Endometrial microvascular endothelial cells (primary cell): ENCODE measurements around the gene TYK2. TPM values are rescaled to one million over a fixed set of nuclear protein-coding genes. Genes with fewer than 3 reads are reported as not detected.
"Not testable (repeated sequence)": the region's sequence is repeated elsewhere in the genome, so short reads cannot be mapped to it uniquely, and the experiment has no call there.

ENCODE experiments used
- in situ Hi-C: cut with HindIII; loops from 2 replicates; pipeline ENCODE4 v1.10.0; 2017; ENCODE audit warnings: low sequenced_read_pairs, low pct_unique_long_range_greater_than_20kb; ENCODE audit errors: inconsistent ontology term
- total RNA-seq: library from RNA; depleted of rRNA; stranded (reverse); fragments of >200 nt; gene quantifications from one replicate; pipeline ENCODE4 v1.2.3, GENCODE V29; 2015; ENCODE audit errors: inconsistent ontology term

Gene TYK2
- total RNA-seq, 1 donor from 2014 or later = 169 TPM

DNA sequence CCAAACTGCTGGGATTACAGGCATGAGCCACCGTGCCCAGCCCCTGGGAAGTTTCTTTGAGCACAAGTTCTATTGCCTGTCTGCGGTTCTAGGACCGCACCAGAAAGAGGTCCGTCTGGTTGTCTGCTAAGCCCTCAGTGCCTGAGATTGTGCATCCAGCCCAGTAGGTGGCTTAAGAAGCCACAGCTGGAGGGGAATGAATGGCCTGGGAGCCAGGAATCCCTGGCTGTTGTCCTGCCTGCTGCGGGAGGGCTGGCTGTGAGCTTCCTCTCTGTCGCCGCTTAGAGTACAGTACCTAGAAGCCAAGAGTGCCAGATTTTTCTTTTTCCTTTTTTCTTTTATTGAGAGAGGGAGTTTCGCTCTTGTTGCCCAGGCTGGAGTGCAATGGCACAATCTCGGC lies 4.2 kb upstream of the TYK2 start:
- in situ Hi-C loops = no loop called here

DNA sequence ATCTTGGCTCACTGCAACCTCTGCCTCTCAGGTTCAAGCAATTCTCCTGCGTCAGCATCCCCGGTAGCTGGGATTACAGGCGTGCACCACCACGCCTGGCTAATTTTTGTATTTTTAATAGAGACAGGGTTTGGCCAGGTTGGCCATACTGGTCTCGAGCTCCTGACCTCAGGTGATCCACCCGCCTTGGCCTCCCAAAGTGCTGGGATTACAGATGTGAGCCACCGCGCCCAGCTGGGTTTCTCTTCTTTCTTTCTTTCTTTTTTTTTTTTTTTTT lies 2.8 kb upstream of the TYK2 start:
- in situ Hi-C loops = not testable (repeated sequence)

DNA sequence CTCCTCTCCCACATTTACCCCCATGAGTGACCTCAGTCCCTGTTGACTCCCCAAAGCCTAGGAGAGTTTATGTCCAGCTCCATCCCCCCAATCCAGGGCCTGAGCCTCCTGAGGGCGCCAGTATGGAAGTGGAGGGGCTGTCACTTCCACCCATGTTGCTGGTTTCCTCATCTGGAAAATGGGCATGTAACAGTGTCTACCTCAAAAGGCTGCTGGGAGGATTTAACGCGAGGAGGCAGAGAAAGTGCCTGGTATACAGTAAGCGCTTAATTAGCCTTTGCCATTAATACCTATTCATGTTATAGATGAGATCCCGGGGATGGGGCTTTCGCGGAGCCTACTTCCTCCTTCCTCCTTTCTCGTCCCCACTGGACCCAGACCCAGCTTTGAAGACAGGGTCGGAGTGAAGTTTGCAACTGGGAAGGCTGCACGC lies 476 bp downstream of the TYK2 start:
- in situ Hi-C loops = no loop called here

DNA sequence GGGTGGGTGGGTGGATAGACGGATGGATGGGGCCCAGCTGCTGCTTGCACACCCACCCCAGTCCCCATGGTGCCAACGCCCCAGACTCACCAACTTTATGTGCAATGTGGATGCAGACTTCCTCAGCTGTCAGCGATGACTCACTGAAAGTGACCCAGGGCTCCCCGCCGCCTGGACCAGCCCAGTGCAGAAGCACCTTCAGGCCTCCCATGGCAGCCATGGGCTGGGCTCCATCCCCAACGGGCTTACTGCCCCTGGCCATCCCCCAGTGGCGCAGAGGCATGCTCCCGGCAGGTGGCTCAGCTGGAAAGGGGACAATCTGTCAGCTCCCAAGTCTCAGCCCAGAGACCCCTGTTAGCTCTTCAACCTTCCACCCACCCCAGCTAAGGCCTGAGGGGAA lies 2.2 kb downstream of the TYK2 start:
- in situ Hi-C loops = no loop called here

DNA sequence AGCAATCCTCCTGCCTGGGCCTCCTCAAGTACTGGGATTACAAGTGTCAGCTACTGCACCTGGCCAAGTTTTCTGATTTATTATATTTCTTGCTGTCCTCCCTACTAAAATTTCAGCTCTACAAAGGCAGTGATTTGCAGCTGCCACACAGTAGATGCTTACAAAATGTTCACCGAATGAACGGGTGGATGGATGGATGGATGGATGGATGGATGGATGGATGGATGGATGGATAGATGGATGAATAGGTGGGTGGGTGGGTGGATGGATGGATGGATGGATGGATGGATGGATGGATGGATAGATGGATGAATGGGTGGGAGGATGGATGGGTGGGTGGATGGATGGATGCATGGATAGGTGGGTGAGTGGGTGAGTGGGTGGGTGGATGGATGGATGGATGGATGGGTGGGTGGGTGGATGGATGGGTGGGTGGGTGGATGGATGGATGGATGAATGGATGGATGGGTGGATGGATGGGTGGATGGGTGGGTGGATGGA lies 3.2 kb downstream of the TYK2 start:
- in situ Hi-C loops = not testable (repeated sequence)

DNA sequence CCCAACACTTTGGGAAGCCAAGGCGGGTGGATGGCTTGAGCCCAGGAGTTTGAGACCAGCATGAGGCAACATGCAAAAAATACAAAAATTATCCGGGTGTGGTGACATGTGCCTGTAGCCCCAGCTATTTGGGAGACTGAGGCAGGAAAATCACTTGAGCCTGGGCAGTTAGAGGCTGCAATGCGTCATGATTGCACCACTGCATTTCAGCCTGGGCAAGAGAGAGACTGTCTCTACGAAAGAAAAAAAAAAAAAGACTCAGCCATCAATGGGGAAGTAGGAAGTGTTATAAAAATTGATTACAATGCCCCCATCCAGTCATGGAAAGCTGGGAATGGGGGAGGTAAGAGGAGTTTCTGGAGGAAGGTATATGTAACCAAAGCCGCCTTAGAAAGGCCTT lies 5.4 kb downstream of the TYK2 start:
- in situ Hi-C loops = no loop called here

DNA sequence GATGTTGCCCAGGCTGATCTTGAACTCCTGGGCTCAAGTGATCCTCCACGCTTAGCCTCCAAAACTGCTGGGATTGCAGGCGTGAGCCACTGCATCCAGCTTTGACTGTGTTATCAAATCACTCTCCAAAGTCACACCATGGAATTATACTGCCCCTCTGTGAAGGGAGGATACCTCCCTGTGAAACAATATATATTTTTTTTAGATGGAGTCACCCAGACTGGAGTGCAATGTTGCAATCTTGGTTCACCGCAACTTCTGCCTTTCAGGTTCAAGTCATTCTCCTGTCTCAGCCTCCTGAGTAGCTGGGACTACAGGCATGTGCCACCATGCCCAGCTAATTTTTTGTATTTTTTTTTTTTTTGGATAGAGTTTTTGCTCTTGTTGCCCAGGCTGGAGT lies 7.7 kb downstream of the TYK2 start:
- in situ Hi-C loops = no loop called here

DNA sequence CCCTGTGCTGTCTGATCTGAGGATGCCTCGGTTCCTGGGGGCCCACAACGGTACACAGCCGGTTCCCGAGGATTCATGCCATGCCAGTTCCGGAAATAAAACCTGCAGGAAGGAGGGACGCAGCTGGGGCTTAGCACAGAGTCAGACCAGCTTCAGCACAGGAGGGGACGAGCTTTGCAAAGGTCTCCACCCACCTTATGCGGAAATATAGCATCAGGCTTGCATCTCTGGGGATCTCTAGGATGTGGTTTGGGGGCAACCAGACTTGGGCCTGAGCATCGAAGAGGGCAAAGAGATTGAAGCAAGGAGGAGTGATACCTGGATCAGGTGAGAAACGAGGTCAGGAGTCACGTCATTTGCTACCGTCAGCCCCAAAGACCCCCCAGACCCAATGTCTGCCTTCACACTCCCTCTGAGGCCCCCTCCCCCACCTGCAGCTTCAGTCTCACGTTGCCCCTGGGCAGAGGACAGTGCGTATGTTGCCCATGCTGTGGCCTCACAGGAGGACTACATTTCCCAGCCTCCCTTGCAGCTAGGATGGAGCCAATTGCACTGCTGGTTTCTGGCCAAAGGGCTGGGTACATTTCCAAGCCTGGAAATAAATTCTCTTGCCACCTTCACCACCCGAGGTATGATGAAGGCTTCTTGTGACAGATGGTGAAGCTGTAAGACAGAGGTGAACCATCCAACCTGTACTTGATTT lies 12.1 kb downstream of the TYK2 start:
- in situ Hi-C loops = no loop called here

DNA sequence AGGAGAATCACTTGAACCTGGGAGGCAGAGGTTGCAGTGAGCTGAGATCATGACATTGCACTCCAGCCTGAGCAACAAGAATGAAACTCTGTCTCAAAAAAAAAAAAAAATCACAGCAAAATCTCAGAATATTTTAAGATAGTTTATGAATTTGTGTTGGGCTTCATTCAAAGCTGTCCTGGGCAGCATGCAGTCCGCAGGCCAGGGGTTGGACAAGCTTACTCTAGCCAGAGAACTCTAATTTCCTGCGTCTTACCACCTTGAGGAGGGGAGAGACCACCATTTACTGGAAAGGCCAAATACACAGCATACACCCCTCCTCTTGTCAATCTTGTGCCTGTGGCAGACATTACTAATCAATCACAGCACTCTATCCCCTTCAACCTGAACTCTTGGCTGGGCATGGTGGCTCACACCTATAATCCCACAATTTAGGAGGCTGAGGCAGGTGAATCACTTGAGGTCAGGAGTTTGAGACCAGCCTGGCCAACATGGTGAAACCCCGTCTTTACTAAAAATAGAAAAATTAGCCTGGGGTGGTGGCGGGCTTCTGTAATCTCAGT lies 13.3 kb downstream of the TYK2 start:
- in situ Hi-C loops = not testable (repeated sequence)

DNA sequence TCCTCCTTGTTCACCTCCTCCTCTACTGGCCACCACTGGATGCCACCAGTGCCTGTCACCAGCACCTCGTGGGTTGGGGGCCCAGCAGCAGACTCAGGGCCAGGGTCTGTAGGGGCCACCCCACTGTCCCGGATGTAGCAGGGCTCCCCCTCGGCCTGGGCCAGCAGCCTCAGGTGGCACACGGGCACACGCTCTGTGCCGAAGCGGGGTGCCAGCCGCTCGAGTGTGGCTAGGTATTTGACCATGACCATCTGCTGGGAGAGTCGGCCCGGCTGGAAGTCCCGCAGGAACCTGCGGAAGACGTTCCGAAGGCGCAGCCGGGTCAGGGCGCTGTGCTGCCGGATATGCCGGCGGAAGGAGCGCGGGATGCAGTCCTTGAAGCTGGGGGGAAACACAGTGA lies 14.9 kb downstream of the TYK2 start:
- in situ Hi-C loops = no loop called here

DNA sequence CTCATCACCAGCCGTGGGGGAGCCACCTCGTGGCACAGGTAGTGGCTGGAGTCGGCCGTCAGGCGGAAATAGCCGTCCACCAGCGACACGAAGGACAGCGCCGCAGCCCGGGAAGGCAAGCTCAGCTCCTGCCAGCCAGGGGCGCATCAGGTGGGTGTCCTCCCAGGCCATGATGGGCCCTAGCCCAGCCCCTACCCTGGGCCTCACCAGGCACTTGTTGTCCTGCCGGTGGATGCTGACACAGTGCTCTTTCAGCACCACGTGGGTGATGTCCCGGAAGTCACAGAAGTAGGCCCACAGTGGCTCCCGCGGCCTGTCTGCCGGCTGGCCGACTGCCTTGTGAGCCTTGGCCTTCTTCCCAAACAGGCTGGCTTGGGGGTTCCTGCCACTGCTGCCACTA lies 15.7 kb downstream of the TYK2 start:
- in situ Hi-C loops = no loop called here

DNA sequence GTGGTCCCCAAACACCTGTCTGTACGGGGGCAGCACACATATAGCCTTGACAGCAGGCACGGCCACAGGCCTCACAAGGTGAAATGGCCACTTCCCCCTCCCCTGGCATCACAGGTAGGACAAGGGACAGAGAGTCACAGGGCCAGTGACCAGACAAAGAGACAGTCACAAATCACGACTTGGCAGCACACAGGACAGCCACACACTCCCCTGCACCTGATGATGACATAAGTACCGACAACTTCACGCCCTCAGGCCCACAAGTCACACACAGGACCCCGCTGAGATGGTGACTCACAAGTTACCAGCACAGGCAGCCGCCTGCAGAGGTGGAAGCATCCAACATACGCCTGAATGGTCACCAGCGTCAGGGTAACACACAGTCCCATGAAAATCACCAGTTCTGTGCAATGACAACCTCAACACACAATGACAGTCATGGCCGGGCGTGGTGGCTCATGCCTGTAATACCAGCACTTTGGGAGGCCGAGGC lies 16.5 kb downstream of the TYK2 start:
- in situ Hi-C loops = no loop called here

DNA sequence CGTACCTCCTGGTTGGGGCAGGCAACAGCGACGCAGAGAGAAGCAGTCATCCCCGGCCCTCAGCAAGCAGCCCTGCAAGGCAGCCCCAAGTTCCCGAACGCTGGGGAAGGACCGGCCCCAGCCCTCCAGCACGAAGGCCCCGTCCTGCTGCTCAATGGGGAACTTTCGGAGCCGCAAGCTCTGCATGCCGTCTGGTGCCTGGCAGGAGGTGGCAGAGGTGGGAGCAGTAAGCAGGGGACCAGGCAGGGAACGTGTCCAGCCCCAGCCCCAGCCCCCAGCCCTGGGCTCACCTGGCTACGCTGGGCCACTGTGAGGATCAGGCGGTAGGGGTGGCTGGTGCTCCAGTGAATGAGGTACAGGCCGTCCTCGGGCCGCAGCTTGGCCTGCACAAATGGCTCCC lies 18.1 kb downstream of the TYK2 start:
- in situ Hi-C loops = no loop called here

DNA sequence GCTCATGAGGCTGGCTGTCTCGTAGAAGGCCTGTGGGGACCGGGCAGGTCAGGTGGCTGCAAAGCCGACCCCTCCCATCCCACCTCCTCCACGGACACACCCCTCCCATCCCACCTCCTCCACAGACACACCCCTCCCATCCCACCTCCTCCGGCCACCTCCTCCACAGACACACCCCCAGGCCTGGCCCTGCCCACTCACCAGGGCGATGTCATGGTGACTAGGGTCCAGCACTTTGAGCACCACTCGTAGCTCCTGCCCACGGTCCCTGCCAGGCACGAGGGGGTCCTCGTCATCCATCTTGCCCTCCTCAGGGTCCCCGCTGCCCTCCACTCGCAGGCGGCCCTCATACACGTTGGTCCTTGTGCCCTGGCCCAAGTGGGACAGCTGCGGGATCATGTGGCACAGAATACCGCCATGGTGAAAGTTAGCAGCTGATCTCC lies 18.8 kb downstream of the TYK2 start:
- in situ Hi-C loops = no loop called here

DNA sequence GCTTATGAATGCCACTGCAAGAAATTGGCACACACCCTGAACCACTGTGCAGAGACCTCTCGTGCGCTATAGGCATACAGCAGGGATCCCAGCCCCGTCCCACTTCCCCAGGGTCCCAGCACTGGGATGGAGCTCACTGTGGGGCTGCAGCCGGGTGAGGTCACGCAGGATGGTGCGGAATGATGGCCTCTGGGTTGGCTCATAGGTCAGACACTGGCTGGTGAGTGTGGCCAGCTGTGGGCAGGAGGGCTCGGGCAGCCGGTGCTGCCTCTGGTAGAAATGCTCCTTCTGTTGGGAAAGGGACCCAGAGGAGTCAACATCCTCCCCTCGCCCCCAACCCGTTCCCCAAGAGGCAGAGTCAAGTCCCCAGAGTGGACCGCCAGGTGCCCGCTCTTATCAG lies 23.9 kb downstream of the TYK2 start:
- in situ Hi-C loops = no loop called here

DNA sequence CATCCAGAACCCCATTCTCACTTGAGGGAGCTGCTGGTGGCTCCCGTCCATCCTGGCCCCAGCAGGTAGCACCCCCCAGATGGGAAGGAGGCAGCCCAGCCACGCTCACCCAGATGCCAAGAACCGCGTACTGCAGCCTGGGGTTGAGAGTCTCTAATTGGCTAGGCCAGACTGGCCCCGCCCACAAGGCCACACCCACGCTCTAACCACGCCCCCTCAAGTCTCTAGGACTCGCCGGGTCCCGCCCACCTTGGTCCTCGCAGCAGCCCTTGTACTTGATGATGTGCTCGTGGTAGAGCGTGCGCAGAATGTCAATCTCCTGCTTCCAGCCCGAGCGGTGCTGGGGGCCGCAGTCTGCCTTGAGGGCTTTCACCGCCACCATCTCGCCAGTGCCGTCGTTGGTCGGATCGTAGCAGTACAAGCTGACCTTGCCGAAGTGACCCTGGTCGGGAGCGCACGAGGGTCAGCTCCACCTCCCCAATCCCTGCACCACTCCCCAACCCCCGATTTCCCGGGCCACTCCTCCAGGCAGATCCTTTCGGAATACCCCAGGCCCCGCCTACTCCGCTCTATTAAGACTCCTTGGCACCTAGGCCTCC lies 26.5 kb downstream of the TYK2 start:
- in situ Hi-C loops = no loop called here

DNA sequence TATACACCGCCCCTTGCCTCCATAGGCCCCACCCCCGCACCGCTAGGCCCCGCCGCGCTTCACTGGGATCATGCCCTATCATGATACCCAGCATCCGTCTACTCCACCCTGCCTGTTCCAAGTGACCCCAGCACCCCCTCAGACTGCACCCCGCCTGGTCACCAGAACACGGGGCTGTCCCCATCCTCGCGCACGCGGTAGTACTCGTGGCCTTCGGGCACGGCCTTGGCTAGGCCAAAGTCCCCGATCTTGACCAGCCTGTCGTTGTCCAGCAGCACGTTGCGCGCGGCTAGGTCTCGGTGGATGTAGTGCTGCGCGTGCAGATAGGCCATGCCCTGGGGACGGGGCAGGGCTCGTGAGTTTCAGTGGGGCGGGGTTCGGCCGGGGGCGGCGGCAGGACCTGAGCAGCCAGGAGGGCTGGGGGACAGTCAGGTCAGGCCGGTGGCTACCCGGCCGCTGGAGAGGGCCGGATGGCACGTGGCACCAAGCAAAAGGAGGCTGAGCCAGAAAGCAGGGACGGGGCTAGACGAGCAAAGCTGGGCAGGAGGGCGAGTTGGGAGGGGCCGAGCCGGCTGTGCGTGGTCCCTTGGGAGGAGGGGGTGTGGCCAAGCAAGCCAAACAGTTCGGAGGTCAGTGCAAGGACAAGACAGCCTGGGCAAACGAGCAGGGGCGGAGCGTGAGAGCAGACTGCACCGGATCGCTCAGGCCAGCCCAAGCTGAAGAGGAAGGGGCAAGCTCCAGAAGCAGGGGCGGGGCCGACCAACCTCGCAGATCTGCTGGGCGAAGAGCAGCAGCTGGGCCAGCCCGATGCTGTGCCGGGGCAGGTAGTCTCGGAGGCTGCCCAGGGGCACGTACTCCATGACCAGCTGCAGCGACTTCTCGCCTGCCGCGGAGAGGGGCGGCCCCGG lies 27.4 kb downstream of the TYK2 start:
- in situ Hi-C loops = no loop called here

DNA sequence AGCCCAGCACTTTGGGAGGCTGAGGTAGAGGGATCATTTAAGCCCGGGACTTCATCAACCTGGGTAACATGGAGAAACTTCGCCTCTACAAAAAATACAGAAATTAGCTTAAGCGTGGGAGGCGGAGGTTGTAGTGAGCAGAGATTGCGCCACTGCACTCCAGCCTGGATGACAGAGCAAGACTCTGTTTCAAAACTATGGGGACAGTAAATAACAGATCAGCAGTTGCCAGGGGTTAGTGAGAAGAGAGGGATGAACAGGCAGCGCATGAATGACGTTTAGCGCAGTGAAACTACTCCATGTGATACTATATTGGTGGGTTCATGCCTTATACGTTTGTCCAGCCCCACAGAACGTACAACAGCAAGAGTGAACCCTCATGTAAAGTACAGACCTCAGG lies 33.9 kb downstream of the TYK2 start:
- in situ Hi-C loops = no loop called here

DNA sequence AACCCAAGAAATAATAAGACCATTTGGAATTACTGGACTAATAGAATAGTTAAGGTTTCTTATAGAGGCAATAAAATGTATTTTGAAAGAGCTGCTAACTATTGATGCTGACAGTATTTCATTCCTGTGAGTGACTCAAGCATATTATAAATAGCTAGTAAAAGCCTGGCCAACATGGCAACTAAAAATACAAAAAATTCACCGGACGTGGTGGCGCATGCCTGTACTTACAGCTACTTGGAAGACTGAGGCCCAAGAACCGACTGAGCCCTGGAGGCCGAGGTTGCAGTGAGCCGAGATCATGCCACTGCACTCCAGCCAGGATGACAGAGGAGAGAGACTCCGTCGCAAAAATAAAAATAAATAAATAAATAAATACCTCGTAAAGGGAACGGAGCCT lies 35.6 kb downstream of the TYK2 start:
- in situ Hi-C loops = no loop called here
